Measurements from ENCODE around the gene ABLIM3. TPM values are rescaled to one million over a fixed set of nuclear protein-coding genes. Genes with fewer than 3 reads are reported as not detected.
"Not testable (repeated sequence)": the region's sequence is repeated elsewhere in the genome, so short reads cannot be mapped to it uniquely, and the experiment has no call there.

ABLIM3 gene
- total RNA-seq, 1 donor from 2014 or later, result 0.64 TPM

- no peaks in the 10 kb centered on the region for H3K27me3 Mint-ChIP-seq (ENCODE audit: unreplicated experiment)
- DNase-seq (ENCODE audit: extremely low spot score, unreplicated experiment), result no peak
- TF ChIP-seq, protein P1, sequence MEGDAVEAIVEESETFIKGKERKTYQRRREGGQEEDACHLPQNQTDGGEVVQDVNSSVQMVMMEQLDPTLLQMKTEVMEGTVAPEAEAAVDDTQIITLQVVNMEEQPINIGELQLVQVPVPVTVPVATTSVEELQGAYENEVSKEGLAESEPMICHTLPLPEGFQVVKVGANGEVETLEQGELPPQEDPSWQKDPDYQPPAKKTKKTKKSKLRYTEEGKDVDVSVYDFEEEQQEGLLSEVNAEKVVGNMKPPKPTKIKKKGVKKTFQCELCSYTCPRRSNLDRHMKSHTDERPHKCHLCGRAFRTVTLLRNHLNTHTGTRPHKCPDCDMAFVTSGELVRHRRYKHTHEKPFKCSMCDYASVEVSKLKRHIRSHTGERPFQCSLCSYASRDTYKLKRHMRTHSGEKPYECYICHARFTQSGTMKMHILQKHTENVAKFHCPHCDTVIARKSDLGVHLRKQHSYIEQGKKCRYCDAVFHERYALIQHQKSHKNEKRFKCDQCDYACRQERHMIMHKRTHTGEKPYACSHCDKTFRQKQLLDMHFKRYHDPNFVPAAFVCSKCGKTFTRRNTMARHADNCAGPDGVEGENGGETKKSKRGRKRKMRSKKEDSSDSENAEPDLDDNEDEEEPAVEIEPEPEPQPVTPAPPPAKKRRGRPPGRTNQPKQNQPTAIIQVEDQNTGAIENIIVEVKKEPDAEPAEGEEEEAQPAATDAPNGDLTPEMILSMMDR (IDR thresholded peaks at IDR 0.05), result no peak
- peaks cover 2% of the 10 kb centered on the region for H3K36me3 Mint-ChIP-seq (ENCODE audit: unreplicated experiment)
- H3K27ac Mint-ChIP-seq (ENCODE audit: unreplicated experiment), result peak within 1 kb of the TSS; percentile 60
- peaks cover 17% of the 10 kb centered on the region for H3K9me3 Mint-ChIP-seq (ENCODE audit: unreplicated experiment)
- peaks cover 11% of the 10 kb centered on the region for H3K4me1 Mint-ChIP-seq (ENCODE audit: unreplicated experiment)
- peak within 1 kb of the TSS; percentile 90 for H3K4me3 Mint-ChIP-seq (ENCODE audit: unreplicated experiment)
Measured at GRCh38 chr5:149271716-149272563, 130.6 kb downstream of the ABLIM3 start, which contains the start of gene AFAP1L1. Gene AFAP1L1, plus strand, starts transcription at chr5:149271859. Its CDS starts 110 bp downstream, at chr5:149271969.

GRCh38 chr5:149272781-149273180 is 131.5 kb downstream of the ABLIM3 start:
- H3K27ac Mint-ChIP-seq (ENCODE audit: unreplicated experiment); H3K27me3 Mint-ChIP-seq (ENCODE audit: unreplicated experiment); DNase-seq (ENCODE audit: extremely low spot score, unreplicated experiment); H3K36me3 Mint-ChIP-seq (ENCODE audit: unreplicated experiment): not testable (repeated sequence)
- peaks cover 15% of the 10 kb centered on the region for H3K9me3 Mint-ChIP-seq (ENCODE audit: unreplicated experiment)
- H3K4me3 Mint-ChIP-seq (ENCODE audit: unreplicated experiment), result peak overlapping the region; percentile 90
- H3K4me1 Mint-ChIP-seq (ENCODE audit: unreplicated experiment), result peaks cover 11% of the 10 kb centered on the region

- Mint-ChIP-seq H3K36me3 (ENCODE audit: unreplicated experiment) (peaks cover 2% of the 10 kb centered on the region), H3K27ac (ENCODE audit: unreplicated experiment) (no peak overlapping the region), H3K27me3 (ENCODE audit: unreplicated experiment) (no peaks in the 10 kb centered on the region), H3K4me1 (ENCODE audit: unreplicated experiment) (peaks cover 11% of the 10 kb centered on the region), H3K4me3 (ENCODE audit: unreplicated experiment) (no peak overlapping the region), H3K9me3 (ENCODE audit: unreplicated experiment) (peaks cover 10% of the 10 kb centered on the region)
- DNase-seq (ENCODE audit: extremely low spot score, unreplicated experiment), result no peak
- TF ChIP-seq, protein P1 (IDR thresholded peaks at IDR 0.05), result no peak
Measured at GRCh38 chr5:149273237-149273636, 131.9 kb downstream of the ABLIM3 start.

DNA sequence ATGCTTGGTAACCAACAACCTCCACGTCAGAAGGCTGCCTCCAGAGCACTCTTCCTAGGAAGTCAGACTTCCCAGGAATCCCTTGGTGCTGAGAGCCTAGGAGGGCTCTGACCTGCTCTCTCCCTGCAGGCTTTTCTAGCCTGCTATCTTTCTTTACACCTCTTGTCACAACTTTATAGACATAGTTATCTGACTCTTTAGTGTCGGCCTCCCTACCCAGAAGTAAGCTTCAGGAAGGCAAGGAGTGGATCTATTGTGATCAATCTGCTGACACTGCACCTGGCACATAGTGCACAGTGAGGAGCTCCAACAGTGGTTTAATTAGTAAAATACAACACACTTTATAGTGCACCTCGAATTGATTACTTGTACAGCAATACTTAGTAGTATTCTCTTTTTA is 132.7 kb downstream of the ABLIM3 start:
- H3K27ac Mint-ChIP-seq (ENCODE audit: unreplicated experiment), result no peak overlapping the region
- DNase-seq (ENCODE audit: extremely low spot score, unreplicated experiment), result no peak
- peak overlapping the region; percentile 28 for H3K4me3 Mint-ChIP-seq (ENCODE audit: unreplicated experiment)
- peaks cover 2% of the 10 kb centered on the region for H3K36me3 Mint-ChIP-seq (ENCODE audit: unreplicated experiment)
- H3K9me3 Mint-ChIP-seq (ENCODE audit: unreplicated experiment), result peaks cover 3% of the 10 kb centered on the region
- no peaks in the 10 kb centered on the region for H3K27me3 Mint-ChIP-seq (ENCODE audit: unreplicated experiment)
- TF ChIP-seq, protein P1 (IDR thresholded peaks at IDR 0.05), result no peak
- peaks cover 11% of the 10 kb centered on the region for H3K4me1 Mint-ChIP-seq (ENCODE audit: unreplicated experiment)

DNA sequence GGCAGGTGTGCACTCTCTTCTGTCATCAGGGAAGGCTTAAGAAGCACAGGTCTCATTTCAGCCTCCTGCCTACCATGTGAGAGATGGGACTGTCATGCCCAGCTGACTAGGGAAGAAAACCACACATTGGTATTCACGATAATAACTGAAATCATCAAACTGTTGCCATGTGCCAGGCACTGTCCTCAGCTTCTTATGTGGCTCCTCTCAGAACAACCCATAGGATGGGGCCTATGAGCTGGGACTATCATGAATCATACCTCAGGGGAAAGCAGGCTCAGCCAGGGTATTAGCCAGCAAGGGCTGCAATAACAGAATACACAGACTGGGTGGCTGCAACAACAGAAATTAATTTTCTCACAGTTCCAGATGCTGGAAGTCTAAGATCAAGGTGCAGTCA is 133.6 kb downstream of the ABLIM3 start:
- H3K9me3 Mint-ChIP-seq (ENCODE audit: unreplicated experiment), result no peaks in the 10 kb centered on the region
- no peaks in the 10 kb centered on the region for H3K27me3 Mint-ChIP-seq (ENCODE audit: unreplicated experiment)
- no peak overlapping the region for H3K4me3 Mint-ChIP-seq (ENCODE audit: unreplicated experiment)
- H3K4me1 Mint-ChIP-seq (ENCODE audit: unreplicated experiment), result peaks cover 11% of the 10 kb centered on the region
- no peak overlapping the region for H3K27ac Mint-ChIP-seq (ENCODE audit: unreplicated experiment)
- TF ChIP-seq, protein P1 (IDR thresholded peaks at IDR 0.05), result no peak
- H3K36me3 Mint-ChIP-seq (ENCODE audit: unreplicated experiment), result no peaks in the 10 kb centered on the region
- DNase-seq (ENCODE audit: extremely low spot score, unreplicated experiment), result no peak
